A673 (cell line): Measurements from ENCODE around the gene TRIM66. TPM values are rescaled to one million over a fixed set of nuclear protein-coding genes. Genes with fewer than 3 reads are reported as not detected.

ENCODE experiments used
- BruUV-seq: library from RNA; stranded (reverse); fragments of 400-500 nt; replicated peaks from 2 replicates; lab custom pipeline; 2021; lab: Mats Ljungman, UMichigan
- CTCF ChIA-PET: fragments of 300-600 bp; sonication (Branson Sonifier 250); formaldehyde crosslinking; loops from one replicate; lab custom pipeline; 2022; ENCODE audit warnings: antibody characterized with exemption; lab: Charles Lee
- POLR2A ChIA-PET: fragments of 300-600 bp; sonication (Branson Sonifier 250); formaldehyde crosslinking; loops from one replicate; lab custom pipeline; 2022; ENCODE audit warnings: antibody characterized with exemption; ENCODE audit not compliant: low non-redundant PET; lab: Charles Lee
- DNase-seq: peaks from one replicate; pipeline ENCODE4 v3.0.0-alpha.2; 2015; ENCODE audit warnings: low spot score
- H3K27ac ChIP-seq: fragments of 200-600 bp; sonication (generic); 2 replicates; pipeline ENCODE4 v1.5.1; 2016; ENCODE audit warnings: mixed run types, low read depth, mild to moderate bottlenecking, mixed read lengths, antibody characterized with exemption, low read length; ENCODE audit not compliant: poor library complexity, severe bottlenecking
- H3K27me3 ChIP-seq: fragments of 200-600 bp; sonication (generic); replicated peaks from 2 replicates; pipeline ENCODE4 v1.6.1; 2017; ENCODE audit warnings: mixed run types, low read depth, mild to moderate bottlenecking, mixed read lengths, antibody characterized with exemption, low read length; ENCODE audit not compliant: insufficient read depth, poor library complexity
- H3K36me3 ChIP-seq: fragments of 200-600 bp; sonication (generic); 2 replicates; pipeline ENCODE4 v1.6.1; 2016; ENCODE audit warnings: mixed run types, mild to moderate bottlenecking, mixed read lengths, antibody characterized with exemption, low read length; ENCODE audit not compliant: insufficient read depth, poor library complexity, severe bottlenecking
- H3K4me1 ChIP-seq: fragments of 200-600 bp; sonication (generic); 2 replicates; pipeline ENCODE4 v1.6.1; 2017; ENCODE audit warnings: mixed run types, mild to moderate bottlenecking, mixed read lengths, antibody characterized with exemption, low read length; ENCODE audit not compliant: insufficient read depth, poor library complexity, severe bottlenecking
- H3K4me3 ChIP-seq: fragments of 200-600 bp; sonication (generic); 2 replicates; pipeline ENCODE4 v1.5.1; 2016; ENCODE audit warnings: low read depth, mixed run types, mild to moderate bottlenecking, mixed read lengths, low read length; ENCODE audit not compliant: poor library complexity, severe bottlenecking
- H3K9me3 ChIP-seq: fragments of 200-600 bp; sonication (generic); 2 replicates; pipeline ENCODE4 v1.6.1; 2016; ENCODE audit warnings: mixed run types, low read depth, mild to moderate bottlenecking, mixed read lengths, antibody characterized with exemption, low read length; ENCODE audit not compliant: poor library complexity, severe bottlenecking
- EZH2 ChIP-seq: fragments of 200-600 bp; sonication (generic); IDR thresholded peaks from 2 replicates; pipeline ENCODE4 v1.6.1; 2017; ENCODE audit warnings: borderline replicate concordance, low read depth, mild to moderate bottlenecking, mixed read lengths, antibody characterized with exemption, low read length; ENCODE audit not compliant: poor library complexity, severe bottlenecking
- intact Hi-C: fragments of 100-400 bp; cut with micrococcal nuclease; formaldehyde crosslinking; loops from one replicate; pipeline ENCODE4 v1.10.0; 2022; ENCODE audit not compliant: unreplicated experiment
- total RNA-seq: library from RNA; stranded (reverse); gene quantifications from 2 replicates; pipeline ENCODE4 v1.2.3, GENCODE V29; 2021
- TF ChIP-seq, protein P1 (sequence below): fragments of 300-800, 200-600 bp; sonication (generic); conservative IDR thresholded peaks from 2 replicates; pipeline ENCODE4 v1.5.1; 2017; ENCODE audit warnings: low read depth, mild to moderate bottlenecking, antibody characterized with exemption, low read length, moderate library complexity, mixed read lengths

Gene TRIM66
- total RNA-seq, 1 experiment from 2014 or later, result 9.7 TPM

DNA sequence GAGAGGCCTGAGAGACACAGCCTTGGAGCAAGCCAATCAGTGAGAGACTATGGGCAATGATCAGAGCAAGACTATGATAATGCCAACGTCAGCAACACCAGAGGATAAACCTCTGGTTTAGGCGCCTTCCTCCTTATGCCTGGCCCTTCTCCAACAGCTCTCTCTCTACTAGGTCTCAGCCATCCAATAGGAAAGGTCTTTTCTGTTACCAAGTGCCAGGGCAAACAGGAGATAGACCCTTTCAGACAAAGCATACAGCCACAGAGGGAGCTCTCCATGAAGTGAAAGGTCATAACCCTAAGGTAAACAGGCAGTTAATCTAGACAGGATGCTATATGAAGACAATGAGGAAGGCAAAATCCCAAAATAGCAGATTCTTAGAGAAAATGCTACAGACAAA, 98.0 kb downstream of the TRIM66 start:
- no peaks in the 10 kb centered on the region for H3K9me3 ChIP-seq
- no TSS peak for BruUV-seq
- H3K27ac ChIP-seq, result no peak overlapping the region
- H3K27me3 ChIP-seq, result peaks cover 14% of the 10 kb centered on the region
- no peak overlapping the region for H3K4me3 ChIP-seq
- CTCF ChIA-PET, result no interaction called here
- POLR2A ChIA-PET, result no interaction called here
- TF ChIP-seq EZH2, result no peak
- TF ChIP-seq, protein P1, sequence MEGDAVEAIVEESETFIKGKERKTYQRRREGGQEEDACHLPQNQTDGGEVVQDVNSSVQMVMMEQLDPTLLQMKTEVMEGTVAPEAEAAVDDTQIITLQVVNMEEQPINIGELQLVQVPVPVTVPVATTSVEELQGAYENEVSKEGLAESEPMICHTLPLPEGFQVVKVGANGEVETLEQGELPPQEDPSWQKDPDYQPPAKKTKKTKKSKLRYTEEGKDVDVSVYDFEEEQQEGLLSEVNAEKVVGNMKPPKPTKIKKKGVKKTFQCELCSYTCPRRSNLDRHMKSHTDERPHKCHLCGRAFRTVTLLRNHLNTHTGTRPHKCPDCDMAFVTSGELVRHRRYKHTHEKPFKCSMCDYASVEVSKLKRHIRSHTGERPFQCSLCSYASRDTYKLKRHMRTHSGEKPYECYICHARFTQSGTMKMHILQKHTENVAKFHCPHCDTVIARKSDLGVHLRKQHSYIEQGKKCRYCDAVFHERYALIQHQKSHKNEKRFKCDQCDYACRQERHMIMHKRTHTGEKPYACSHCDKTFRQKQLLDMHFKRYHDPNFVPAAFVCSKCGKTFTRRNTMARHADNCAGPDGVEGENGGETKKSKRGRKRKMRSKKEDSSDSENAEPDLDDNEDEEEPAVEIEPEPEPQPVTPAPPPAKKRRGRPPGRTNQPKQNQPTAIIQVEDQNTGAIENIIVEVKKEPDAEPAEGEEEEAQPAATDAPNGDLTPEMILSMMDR, result no peak
- no peaks in the 10 kb centered on the region for H3K36me3 ChIP-seq
- DNase-seq, result no peak
- no peaks in the 10 kb centered on the region for H3K4me1 ChIP-seq
- intact Hi-C loops, result no loop called here

DNA sequence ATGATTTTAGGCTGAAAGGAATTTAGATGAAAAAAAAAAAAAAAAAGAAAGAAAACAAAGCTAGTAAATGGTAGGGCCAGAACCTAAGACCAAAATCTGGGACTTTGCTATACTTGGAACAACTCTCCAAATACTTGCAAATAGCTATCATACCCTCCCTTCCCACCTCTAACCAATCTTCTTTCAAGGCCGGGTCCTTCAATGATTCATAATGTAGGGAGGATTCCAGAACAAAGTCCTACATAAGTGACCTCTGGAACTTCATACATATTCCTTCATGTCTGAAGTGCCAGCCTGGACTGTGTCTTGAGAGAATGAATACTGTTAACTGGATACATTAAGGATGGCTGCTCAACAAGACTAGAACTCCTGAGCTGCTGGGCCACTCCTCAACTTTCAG, 98.4 kb downstream of the TRIM66 start:
- POLR2A ChIA-PET, result no interaction called here
- Histone ChIP-seq H3K27me3 (peaks cover 10% of the 10 kb centered on the region), H3K4me1 (no peaks in the 10 kb centered on the region), H3K4me3 (no peak overlapping the region), H3K36me3 (no peaks in the 10 kb centered on the region), H3K9me3 (no peaks in the 10 kb centered on the region), H3K27ac (no peak overlapping the region)
- no peak for TF ChIP-seq EZH2
- TF ChIP-seq, protein P1, result no peak
- no peak for DNase-seq
- no TSS peak for BruUV-seq
- intact Hi-C loops, result no loop called here
- CTCF ChIA-PET, result no interaction called here

DNA sequence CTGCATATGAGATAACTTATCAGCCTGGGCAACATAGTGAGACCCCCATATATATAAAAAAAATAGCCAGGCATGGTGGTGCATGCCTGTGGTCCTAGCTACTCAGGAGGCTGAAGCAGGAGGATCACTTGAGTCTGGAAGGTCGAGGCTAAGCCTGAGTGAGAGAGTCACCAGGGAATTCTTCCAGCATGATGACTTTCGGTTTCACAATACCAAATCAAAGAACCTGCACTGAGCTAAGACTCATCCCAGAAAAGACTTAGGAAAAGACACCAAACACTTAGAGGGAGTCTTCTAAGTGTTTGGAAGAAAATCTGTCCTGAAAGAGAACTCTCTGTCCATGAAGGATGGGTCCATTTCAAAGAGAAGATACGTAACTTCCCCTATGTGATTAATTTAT, 101.2 kb downstream of the TRIM66 start:
- BruUV-seq, result no TSS peak
- H3K36me3 ChIP-seq, result no peaks in the 10 kb centered on the region
- no peak overlapping the region for H3K27ac ChIP-seq
- intact Hi-C loops, result no loop called here
- no peak overlapping the region for H3K4me3 ChIP-seq
- no peaks in the 10 kb centered on the region for H3K27me3 ChIP-seq
- ChIA-PET CTCF (no interaction called here), POLR2A (no interaction called here)
- DNase-seq, result no peak
- no peaks in the 10 kb centered on the region for H3K4me1 ChIP-seq
- H3K9me3 ChIP-seq, result no peaks in the 10 kb centered on the region
- TF ChIP-seq EZH2, result no peak
- TF ChIP-seq, protein P1, result no peak
